Suprapubic skin (tissue), 4 donors: ENCODE results near the gene GABRD.

Source experiments
- CTCF ChIP-seq, 2 donors: fragments of 200-600 bp in 1 of 2; fragments of 450-650 bp in 1 of 2; sonication (generic) in 1 of 2; IDR thresholded peaks; one replicate each; pipeline ENCODE4 v1.5.1; 2016 to 2019; ENCODE audit warnings: antibody characterized with exemption in 2 of 2, mild to moderate bottlenecking in 1 of 2, moderate library complexity in 1 of 2
- EP300 ChIP-seq: sonication (generic); formaldehyde crosslinking; IDR thresholded peaks from one replicate; pipeline ENCODE4 v1.6.1; 2017; ENCODE audit warnings: antibody characterized with exemption
- POLR2A ChIP-seq, 2 donors: fragments of 450-650 bp; IDR thresholded peaks; one replicate each; pipeline ENCODE4 v1.6.1; 2017; ENCODE audit warnings: antibody characterized with exemption in 2 of 2, mild to moderate bottlenecking in 2 of 2, moderate library complexity in 2 of 2
- POLR2AphosphoS5 ChIP-seq, 3 donors: sonication (generic); formaldehyde crosslinking; IDR thresholded peaks; one replicate each; pipeline ENCODE4 v1.6.1; 2017; ENCODE audit warnings: antibody characterized with exemption in 3 of 3

- TF ChIP-seq CTCF (IDR thresholded peaks at IDR 0.05) (no peak), POLR2A (IDR thresholded peaks at IDR 0.05) (no peak), EP300 (no peak), POLR2AphosphoS5 (IDR thresholded peaks at IDR 0.05) (no peak)
These were observed 15.5 kb upstream of the GABRD start, which contains the start of gene CFAP74 for GRCh38 chr1:2003541-2004131.
